D721Med (cell line): ENCODE measurements around the gene RTP3.

Experiments
- DNase-seq: peaks from one replicate; pipeline ENCODE4 v3.0.0; 2011; ENCODE audit warnings: low spot score; ENCODE audit not compliant: insufficient read length
- FAIRE-seq: peaks from 2 replicates; lab custom pipeline; 2011; peaks lifted over from hg19 to GRCh38; lab: Jason Lieb, UNC
- TF ChIP-seq, protein P1 (sequence below): IDR thresholded peaks from 2 replicates; pipeline ENCODE4 v1.5.1; 2012; ENCODE audit warnings: mild to moderate bottlenecking, control low read depth; ENCODE audit not compliant: insufficient read depth; ENCODE audit errors: missing control alignments

RTP3 gene

DNA sequence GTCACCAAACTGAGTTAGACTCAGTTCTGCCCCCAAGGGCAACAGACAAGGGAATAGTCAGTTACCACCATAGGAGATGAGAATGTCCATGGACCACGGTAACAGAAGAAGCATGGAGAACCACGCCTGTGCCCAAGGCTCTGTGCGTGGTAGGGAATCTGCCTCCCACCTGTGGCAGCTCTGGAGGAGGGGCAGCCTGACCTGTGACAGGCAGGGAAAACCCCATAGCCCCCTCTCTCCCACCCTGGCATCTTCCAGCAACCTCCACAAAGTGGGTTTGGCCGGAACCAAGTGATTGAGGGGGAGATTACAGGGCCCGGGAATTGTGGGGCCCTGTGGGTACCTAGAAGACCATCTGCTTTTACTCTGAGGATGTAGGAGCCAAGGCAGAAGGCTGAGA is 18.8 kb upstream of the RTP3 start:
- TF ChIP-seq, protein P1, sequence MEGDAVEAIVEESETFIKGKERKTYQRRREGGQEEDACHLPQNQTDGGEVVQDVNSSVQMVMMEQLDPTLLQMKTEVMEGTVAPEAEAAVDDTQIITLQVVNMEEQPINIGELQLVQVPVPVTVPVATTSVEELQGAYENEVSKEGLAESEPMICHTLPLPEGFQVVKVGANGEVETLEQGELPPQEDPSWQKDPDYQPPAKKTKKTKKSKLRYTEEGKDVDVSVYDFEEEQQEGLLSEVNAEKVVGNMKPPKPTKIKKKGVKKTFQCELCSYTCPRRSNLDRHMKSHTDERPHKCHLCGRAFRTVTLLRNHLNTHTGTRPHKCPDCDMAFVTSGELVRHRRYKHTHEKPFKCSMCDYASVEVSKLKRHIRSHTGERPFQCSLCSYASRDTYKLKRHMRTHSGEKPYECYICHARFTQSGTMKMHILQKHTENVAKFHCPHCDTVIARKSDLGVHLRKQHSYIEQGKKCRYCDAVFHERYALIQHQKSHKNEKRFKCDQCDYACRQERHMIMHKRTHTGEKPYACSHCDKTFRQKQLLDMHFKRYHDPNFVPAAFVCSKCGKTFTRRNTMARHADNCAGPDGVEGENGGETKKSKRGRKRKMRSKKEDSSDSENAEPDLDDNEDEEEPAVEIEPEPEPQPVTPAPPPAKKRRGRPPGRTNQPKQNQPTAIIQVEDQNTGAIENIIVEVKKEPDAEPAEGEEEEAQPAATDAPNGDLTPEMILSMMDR, result no peak
- no peak for DNase-seq
- no peak for FAIRE-seq

DNA sequence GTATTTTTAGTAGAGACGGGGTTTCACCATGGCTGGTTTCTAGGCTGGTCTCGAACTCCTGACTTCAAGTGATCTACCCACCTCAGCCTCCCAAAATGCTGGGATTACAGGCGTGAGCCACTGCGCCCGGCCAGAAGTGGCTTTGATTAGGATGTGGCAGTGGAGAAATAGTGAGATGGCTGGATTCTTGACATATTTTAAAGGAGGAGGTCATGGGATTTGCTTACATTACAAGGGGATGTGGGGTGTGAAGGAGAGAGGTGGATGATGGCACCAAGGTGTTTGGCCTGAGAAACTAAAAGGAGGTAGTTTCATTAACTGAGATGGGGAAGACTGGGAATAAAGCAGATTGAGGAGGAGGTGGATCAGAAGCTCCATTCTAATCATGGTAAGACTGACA is 18.1 kb upstream of the RTP3 start:
- FAIRE-seq, result no peak
- TF ChIP-seq, protein P1, result no peak
- DNase-seq, result no peak

DNA sequence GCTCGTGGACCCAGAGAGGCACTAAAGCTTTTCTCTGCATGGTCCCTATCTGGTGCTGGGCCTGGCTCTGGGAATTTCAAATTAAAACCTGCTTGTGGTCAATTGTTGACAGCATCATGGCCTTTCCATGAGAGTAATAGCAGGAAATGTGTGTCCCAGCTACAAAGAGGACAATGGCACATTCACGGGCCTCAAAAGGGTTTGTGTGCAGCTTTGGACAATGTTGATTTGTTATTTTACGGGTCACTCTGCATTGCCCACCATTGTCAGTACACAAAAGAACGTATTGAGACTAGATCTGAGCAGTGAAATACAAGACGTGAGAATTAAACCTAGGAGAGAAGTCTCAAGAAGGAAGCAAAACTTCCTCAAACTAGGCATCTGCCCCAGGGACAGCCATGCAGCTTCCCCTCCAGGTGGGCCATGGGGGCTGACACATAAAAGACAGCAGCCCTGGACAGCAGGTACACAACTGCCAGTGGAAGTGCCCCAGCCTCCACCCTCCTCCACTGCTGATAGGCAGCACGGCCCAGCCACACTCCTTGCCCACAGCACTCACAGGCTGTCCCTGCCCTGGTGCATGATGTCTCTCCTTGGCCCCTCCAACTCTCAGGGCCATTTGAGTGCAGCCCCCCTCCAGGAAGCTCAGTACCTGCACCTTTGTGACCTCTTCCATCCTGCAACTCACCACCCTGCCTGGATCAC is 17.1 kb upstream of the RTP3 start:
- TF ChIP-seq, protein P1, result no peak
- DNase-seq, result no peak
- FAIRE-seq, result no peak

DNA sequence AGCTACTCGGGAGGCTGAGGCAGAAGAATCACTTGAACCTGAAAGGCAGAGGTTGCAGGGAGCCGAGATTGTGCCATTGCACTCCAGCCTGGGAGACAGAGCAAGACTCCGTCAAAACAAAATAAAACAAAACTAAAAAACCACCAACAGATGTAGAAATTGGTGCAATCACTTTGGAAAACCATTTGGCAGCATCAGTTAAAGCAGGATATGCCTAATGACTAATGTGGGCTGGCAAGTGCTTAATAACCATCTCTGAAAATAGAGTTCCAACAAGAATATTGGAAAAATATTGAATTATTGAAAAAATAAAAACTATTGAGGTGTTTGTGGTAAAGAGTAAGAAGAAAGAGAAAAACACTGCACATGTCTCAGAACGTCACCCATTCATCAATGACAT is 16.1 kb upstream of the RTP3 start:
- DNase-seq (no peak), FAIRE-seq (no peak)
- TF ChIP-seq, protein P1, result no peak

DNA sequence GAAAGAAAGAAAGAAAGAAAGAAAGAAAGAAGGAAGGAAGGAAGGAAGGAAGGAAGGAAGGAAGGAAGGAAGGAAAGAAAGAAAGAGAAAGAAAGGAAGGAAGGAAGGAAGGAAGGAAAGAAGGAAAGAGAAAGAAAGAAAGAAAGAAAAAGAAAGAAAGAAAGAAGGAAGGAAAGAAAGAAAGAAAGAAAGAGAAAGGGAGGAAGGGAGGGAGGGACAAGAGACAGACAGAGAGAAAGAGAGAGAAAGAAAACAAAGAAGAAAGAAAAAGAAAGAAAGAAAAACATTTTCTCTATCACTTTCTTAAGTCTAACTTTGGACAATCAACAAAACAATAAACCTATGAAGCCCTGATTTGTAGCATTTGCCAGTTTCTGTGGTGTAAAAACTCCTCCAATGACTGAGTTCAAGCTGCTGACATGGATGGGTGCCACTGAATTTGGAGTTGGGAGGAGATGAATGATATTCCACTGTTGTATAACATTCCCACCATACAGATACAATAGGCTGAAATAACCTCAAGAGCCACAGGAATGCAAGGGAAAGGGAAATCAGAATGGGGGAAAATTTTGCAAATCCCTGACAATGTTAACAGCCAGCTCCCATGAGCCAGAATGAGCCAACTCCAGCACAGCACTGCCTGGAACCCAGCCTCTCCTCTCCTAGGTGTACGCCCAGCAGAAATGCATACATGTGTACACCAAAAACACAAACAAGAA is 15.0 kb upstream of the RTP3 start:
- DNase-seq (no peak), FAIRE-seq (no peak)
- TF ChIP-seq, protein P1, result no peak

DNA sequence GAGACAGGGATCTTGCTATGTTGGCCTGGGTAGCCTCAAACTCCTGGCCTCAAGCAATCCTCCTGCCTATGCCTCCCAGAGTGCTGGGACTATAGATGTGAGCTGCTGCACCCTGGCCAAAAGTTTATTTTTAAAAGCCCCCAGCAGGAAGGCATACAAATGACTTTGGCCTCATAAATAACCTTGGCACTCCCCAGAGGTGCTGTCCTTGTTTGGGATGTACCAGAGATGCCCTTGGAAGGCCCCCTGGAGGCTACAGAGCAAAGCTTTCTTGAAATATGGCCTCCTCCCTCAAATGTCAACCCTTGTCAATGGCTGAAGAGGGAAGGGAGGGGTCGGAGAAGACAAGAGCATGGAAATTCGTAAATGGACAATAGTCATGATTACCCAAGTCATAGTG is 14.0 kb upstream of the RTP3 start:
- TF ChIP-seq, protein P1, result no peak
- FAIRE-seq, result no peak
- DNase-seq, result no peak

DNA sequence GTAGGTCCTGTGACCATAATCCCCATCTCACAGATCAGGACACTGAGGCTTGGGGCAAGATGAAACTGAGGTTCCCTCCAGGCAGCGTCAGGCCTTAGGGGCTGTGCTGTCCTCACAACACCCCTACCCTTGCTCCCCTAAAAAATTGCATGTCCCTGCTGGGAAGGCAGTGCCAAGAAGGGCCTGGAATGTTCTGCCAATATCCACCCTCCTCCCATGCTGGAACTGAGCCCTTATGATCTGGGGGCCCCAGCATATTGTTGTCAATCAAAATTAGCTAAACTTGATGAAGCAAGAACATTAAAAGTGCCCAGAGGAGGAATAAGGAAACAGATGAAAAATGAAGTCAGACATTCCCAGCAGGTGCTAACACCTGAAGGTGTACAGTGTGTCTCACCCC is 13.4 kb upstream of the RTP3 start:
- TF ChIP-seq, protein P1, result no peak
- FAIRE-seq (no peak), DNase-seq (no peak)
